Esophagus mucosa (tissue), 1 donor: ENCODE measurements around the gene USP37. TPM values are rescaled to one million over a fixed set of nuclear protein-coding genes. Genes with fewer than 3 reads are reported as not detected.

ENCODE experiments used
- ATAC-seq: fragments of 200-7000 bp; cut with Tn5 transposase; one replicate; pipeline ENCODE4 v1.9.1; 2020
- total RNA-seq: library from RNA; stranded (reverse); gene quantifications from one replicate; pipeline ENCODE4 v1.2.4, GENCODE V29; 2023
- donor health status: DM: yes; HTN: yes; CAD: no.

USP37 gene
- total RNA-seq, 1 donor from 2014 or later: 11.8 TPM

DNA sequence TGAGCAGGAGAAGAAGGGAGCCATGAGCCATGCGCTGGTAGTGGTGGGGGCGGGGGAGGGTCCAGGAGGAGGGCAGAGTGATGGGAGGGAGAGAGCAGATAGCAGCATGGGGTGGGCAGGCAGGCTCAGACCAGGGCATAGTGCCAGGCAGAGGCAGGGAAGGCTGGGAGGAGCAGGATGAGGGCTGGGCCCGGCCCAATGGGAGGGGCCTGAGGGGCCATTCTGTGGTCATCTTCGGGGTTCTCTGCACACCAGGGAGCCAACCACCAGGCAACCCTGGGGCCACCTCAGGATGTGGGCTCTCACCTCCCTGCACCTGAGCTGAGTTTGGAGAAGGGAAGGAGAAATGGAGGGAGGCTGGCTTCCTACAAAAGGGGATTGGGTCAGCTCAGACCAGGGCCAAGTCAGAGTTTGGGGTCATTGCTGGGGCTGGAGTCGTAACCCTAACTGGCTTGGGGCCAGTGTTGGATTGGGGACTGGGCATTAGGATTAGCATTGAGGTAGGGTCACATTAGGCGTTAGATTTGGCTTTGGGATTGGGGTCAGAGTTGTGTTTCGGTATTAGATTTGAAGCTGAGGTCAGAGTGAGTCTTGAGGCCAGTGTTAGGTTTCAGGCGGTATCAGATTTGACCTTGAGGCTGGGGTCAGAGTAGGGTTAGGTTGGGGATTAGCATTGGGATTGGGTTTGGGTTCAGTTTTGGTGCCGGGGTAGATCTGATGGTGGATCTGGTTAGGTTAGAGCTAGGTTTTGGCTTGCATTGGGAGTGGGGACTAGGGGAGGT, 138.0 kb downstream of the USP37 start:
- no peak for ATAC-seq

DNA sequence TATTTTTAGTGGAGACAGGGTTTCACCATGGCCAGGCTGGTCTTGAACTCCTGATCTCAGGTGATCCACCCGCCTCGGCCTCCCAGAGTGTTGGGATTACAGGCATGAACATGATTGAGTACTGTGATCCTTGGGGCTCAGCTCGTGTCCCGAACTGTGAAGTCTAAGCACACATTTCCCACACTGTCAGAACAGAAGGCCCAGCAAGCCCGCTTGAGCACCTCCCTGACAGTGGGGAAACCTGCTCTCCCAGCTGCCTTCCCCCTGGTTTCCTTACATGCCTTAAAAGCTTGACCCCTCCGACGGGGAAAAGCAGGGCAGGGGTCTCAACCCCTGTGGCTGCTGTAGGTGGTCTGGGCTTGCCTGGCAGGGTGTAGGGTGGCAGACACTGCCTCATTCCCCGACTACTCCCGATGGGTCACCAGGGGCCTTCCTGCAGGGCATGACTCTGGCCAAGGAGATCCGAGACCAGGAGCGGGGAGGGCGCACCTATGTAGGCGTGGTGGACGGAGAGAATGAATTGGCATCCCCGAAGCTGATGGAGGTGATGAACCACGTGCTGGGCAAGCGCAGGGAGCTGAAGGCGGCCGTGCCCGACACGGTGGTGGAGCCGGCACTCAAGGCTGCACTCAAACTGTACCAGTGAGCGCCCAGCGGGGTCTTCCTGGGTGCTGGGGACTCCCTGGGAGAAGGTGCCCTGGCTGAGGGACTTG, 139.1 kb downstream of the USP37 start:
- no peak for ATAC-seq

GRCh38 chr2:218427741-218428140, 140.4 kb downstream of the USP37 start:
- no peak for ATAC-seq

DNA sequence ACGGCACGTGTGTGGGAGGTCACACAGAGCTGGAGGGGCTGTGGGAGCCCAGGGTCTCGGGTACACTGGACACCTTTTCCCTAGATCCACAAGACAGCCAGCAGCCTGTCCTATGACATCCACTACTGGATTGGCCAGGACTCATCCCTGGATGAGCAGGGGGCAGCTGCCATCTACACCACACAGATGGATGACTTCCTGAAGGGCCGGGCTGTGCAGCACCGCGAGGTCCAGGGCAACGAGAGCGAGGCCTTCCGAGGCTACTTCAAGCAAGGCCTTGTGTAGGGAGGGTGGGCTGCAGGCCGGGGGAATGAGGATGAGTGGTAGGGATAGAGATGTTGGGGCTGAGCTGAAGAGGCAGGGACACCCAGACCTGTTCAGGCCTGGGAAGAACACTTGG, 142.6 kb downstream of the USP37 start:
- ATAC-seq: no peak

- ATAC-seq: no peak
These were observed 144.6 kb downstream of the USP37 start for GRCh38 chr2:218423584-218423983.

GRCh38 chr2:218422403-218423086, 145.6 kb downstream of the USP37 start:
- ATAC-seq: peak; percentile 7

- ATAC-seq: no peak
These were observed 147.1 kb downstream of the USP37 start for GRCh38 chr2:218421027-218421426.

DNA sequence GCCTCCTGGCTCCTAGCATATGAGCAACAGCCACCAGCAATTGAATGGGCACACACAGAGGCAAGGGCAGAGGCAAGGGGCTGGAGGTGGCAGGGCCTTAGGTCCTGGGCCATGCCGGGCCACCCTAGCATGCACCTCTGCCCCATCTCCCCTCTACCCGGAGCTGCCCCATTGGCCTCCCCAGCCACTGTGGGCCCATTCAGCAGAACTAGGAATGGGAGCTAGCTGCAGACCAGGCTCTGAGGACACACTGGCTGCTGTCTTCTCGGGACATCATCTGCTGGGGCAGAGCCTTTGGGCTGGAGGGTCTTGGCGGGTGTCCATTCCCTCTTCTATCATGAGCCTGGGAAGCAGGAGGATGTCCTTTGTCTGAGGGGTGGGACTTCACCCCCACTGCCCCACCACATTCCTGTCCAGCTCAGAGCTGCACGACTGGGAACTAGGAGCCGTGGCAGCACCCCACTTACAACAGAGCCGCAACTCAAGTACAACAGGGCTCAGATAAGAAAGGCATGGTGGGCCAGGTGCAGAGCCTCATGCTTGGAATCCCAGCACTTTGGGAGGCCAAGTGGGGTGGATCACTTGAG, 148.4 kb downstream of the USP37 start:
- ATAC-seq: peak; percentile 6

DNA sequence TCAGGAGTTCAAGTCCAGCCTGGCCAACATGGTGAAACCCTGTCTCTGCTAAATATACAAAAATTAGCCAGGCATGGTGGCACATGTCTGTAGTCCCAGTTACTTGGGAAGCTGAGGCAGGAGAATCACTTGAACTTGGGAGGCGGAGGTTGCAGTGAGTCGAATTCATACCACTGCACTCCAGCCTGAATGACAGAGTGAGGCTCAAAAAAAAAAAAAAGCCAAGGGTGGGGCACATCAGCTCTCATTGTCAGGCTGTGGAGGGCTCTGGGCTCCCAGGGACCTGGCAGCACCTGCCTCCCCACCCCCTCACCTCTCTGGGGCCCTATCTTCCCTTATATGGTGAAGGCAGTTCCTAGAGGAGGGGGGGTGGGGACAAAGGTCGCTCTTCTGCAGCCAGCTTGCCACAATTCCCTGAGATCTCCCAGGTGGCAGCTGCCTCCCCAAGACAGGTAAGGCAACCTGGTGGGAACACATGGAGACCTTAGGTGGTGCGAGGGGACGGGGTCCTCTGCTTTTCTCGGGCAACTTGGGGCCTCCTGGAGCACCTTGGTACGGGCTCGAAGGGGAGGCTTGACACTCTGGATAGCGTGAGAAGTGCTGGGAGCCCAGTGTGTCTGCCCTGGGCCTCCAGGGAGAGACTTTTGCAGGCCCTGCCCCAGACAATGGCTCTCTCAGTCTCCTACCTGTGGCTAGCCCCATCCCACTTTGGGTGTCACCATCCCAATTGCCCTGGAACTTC, 149.3 kb downstream of the USP37 start, which contains the start of gene VIL1:
VIL1 (plus strand) TSS at position 407 of the 742 bp plus-strand sequence. CDS start 4,656 bp downstream, outside the sequence.
- ATAC-seq: no peak

DNA sequence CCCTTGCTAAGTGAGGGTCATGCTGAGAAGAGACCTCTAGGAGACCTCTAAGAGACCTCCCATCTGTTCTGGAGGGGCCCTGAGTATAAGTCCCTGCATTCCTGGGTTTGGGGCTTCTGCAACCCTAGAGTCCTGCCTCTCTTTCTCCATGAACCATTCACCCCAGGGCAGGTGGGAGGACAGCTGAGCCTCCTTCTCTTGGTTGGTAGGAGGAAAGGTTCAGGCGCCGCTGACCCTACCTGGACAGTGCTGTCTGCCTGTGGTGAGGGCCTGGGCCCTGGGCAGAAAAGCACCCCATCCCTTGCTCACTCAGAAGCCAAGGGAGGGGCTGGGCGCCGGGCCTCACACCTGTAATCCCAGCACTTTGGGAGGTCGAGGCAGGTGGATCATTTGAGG, 149.8 kb downstream of the USP37 start:
- no peak for ATAC-seq

DNA sequence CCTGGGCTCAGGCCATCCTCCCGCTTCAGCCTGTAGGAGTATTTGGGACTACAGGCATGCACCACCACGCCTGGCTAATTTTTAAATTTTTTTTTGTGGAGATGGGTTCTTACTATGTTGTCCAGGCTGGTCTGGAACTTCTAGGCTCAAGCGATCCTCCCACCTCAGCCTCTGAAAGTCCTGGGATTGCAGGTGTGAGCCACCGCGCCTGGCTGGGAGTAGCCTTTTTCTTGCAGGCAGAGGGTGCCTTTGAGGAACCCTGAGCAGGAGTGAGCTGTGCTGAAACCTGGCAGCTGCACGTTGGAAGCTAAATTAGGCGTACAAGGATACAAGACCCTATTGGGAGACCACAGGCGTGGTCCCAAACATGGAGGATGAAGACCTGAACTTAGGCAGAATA, 160.4 kb downstream of the USP37 start:
- no peak for ATAC-seq

GRCh38 chr2:218406949-218407618, 161.1 kb downstream of the USP37 start:
- ATAC-seq: peak; percentile 37

- ATAC-seq: peak; percentile 91
These were observed 161.8 kb downstream of the USP37 start for GRCh38 chr2:218406209-218406948.

DNA sequence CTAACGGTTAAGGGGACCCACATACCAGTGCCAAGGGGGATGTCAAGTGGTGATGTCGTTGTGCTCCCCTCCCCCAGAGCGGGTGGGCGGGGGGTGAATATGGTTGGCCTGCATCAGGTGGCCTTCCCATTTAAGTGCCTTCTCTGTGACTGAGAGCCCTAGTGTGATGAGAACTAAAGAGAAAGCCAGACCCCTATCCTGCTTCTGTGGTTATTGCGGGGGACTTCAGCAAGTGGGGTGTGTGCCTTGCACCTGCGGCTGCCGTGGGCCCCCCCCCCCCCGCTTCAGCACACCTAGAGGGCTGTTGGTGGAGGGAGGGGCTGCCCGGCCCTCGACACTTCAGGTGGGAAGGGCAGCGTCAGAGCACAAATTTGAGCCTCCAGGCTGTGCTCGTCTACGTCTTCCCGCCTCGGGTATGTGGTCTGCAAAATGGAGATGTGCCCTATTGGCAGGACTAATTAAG, 162.4 kb downstream of the USP37 start:
- no peak for ATAC-seq

GRCh38 chr2:218405086-218405745, 162.9 kb downstream of the USP37 start:
- ATAC-seq: no peak

DNA sequence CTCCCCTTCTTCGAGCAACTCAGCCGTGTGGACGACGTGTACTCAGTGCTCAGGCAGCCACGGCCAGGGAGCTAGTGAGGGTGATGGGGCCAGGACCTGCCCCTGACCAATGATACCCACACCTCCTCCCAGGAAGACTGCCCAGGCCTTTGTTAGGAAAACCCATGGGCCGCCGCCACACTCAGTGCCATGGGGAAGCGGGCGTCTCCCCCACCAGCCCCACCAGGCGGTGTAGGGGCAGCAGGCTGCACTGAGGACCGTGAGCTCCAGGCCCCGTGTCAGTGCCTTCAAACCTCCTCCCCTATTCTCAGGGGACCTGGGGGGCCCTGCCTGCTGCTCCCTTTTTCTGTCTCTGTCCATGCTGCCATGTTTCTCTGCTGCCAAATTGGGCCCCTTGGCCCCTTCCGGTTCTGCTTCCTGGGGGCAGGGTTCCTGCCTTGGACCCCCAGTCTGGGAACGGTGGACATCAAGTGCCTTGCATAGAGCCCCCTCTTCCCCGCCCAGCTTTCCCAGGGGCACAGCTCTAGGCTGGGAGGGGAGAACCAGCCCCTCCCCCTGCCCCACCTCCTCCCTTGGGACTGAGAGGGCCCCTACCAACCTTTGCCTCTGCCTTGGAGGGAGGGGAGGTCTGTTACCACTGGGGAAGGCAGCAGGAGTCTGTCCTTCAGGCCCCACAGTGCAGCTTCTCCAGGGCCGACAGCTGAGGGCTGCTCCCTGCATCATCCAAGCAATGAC, 163.6 kb downstream of the USP37 start:
- ATAC-seq: no peak

- no peak for ATAC-seq
These were observed 164.3 kb downstream of the USP37 start for GRCh38 chr2:218403810-218404209.

DNA sequence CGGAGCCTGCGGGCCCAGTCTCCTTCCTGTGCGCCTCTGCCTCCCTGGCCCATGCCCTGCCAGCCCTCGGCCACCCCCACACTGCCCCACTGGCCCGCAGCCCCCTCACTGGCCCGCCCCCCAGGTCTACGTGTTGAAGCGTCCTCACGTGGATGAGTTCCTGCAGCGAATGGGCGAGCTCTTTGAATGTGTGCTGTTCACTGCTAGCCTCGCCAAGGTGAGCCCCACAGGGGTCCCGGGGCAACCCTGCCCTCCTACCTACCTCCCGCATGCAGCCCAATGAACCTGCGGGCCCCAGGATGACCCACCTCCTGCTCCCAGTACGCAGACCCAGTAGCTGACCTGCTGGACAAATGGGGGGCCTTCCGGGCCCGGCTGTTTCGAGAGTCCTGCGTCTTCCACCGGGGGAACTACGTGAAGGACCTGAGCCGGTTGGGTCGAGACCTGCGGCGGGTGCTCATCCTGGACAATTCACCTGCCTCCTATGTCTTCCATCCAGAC, 165.2 kb downstream of the USP37 start:
- ATAC-seq: no peak

DNA sequence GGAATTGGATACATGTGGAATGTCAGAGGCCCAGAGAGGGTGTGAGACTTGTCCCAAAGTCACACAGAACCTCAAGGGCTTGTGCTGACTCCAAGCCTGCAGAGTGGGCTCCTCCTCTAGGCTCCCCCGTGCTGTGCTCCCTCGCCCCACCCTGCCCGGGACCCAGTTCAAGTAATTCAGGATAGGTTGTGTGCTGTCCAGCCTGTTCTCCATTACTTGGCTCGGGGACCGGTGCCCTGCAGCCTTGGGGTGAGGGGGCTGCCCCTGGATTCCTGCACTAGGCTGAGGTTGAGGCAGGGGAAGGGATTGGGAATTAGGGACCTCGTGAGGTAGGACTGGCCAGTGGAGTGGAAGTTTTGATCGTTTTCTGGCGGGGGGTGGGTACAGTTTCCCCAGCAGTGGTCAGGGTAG, 165.7 kb downstream of the USP37 start:
- no peak for ATAC-seq
